ENCODE data around the gene IQGAP1.

IQGAP1 gene

DNA sequence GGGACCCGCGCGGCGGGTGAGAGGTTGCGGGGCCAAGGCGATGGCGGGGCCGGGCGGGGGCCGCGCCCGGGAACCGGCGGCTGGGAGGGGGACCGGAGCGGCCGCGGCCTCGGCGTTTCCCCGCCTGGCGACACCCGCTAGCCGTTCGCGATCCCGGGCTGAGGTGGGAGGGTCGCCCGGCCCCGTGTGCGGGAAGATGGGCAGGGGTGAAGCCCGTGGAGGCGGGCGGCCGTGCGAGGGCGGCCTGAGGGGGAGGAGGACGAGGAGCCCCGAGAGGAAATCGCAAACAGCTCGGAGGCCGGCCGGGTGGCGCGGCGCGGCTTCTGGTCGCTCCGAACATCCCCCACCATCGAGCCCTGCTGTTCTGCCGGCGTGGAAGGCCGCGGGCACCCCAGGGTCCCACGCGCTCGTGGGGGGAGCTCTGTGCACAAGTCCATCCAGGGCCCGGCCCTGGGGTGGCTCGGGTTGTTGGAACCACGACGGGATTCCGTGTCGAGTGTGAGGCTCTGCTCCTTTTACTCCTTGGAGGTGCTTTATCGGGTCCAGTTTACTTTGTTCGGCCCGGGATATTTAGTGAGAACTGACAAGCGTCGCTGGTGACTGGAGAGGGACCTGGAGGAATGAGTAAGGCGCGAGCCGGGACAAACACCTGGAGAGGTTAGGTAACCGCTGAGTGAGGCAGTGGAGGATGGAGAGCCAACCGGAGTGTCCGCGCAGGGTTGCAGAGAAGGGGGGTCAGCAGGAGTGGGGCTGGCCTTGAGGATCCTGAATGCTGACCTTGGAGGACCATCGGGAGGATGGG is 142.4 kb downstream of the IQGAP1 start:
- DNase-seq (ENCODE audit: low spot score), result peak; percentile 66

DNA sequence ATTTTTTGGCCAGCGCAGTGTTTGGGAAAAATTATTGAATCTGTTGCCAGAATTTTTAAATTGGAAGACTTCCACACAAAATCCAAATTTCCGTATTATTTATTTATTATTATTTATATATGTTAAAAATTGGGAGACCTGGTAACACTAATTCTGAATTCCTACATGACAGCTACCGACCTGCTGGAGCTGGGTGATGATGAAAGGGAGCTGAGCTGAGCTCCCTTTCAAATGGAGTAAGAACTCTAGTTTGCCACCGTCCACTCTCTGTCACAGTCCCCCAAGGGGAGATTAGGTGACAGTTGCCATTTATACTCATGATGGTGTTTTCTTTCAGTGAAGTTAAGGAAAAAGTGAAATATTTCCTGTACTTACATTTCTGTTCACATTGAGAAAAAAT is 143.1 kb downstream of the IQGAP1 start:
- DNase-seq (ENCODE audit: low spot score), result no peak

DNA sequence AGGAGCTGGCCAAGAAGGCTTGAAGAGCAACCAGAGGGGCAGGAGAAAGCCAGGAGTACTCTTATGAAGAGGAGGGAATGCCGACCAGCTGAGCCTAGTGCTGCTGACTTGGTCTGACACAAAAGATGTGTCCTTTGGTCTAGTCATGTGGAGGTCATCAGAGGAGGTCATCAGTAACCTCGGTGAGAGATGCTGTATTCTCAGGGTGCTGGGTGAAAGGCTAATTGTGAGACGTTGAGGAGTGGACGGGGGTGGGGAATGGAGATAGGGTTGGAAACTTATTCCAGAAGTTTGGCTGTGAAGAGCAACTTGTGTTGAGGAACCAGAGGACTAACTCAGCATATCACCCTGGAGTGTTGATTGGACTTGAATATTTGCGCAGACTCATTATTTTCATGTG is 147.2 kb downstream of the IQGAP1 start:
- DNase-seq (ENCODE audit: low spot score), result no peak

DNA sequence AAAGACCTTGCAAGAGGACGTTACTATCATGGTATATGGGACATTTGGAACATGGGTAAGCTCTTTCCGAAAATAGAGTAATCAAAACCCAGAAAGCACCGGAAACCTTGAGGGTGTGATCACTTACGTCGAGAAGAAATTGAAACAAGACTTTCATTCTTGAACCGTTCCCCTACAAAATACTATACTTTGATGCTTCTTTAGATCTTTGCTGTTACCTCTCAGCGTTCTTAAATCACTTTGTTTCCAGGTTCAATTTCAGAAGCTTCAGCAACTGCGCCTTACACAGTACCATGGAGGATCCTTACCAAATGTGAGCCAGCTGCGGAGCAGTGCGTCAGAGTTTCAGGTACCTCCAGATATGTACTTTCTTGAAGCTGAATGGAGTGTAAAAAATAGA is 151.7 kb downstream of the IQGAP1 start:
- no peak for DNase-seq (ENCODE audit: low spot score)

DNA sequence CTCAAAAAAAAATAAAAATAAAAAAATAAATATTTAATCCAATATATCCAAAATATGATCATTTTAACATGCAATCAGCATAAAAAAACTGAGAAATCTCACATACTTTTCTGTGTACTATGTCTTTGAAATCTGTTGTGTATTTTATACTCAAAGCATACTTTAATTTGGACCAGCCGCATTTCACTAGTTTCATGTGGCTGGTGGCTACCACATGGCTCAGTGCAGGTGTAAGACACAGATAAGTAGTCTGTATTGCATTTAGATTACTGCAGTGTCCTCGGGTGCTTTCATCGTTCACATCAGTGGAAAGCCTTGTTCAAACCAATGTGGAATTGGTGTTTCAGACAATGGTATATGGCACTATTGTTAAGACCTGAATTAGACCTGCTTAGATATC is 152.7 kb downstream of the IQGAP1 start:
- no peak for DNase-seq (ENCODE audit: low spot score)

DNA sequence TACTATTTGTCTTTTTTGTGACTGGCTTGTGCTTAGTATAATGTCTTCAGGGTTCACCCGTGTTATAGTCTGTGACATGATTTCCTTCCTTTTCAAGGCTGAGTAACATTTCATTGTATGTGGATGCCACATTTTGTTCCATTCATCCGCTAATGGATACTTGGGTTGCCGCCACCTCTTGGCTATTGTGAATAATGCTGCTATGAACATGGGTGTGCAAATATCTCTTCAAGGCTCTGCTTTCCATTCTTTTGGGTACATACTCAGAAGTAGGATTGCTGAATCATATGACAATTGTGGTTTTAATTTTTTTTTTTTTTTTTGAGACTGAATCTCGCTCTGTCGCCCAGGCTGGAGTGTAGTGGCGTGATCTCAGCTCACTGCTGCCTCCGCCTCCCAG is 157.1 kb downstream of the IQGAP1 start:
- DNase-seq (ENCODE audit: low spot score), result no peak

DNA sequence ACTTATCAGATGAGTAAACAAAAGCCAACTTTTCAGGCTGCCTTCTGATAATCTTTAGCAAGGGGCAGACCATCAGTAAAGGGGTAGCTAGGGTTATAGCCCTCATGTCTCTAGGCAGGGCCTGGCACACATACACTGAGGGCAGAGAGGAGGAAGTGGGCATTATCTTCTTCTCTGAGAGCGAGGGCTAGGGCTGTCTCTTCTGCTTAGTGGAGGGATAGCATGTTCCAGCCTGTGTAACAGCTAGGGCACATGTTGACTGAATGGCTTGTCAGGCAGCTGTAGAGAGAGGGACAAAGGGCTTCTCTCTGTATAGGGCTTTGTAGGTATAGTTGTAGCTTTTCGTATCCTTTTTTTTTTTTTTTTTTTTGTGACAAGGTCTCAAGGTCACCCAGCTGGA is 159.5 kb downstream of the IQGAP1 start:
- no peak for DNase-seq (ENCODE audit: low spot score)

DNA sequence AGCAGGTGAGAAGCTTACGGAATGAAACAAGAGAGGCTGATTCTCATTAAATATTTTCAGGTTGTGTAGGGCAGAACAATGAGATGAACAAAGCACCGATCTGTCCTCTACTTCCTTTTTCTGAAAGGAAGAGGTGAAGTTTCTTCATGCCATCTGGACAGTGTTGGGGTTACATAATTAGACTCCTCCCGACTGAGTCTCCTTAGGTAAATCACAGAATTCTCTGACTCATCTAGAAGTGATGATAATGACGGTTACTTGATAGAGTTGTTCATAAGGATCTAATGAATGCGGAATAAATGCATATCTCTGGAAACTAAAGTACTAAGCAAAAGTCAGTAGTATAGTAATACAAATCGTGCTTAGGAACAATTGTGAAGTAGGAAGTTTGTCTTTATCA is 162.9 kb downstream of the IQGAP1 start:
- DNase-seq (ENCODE audit: low spot score), result no peak
